RPMI8226 (cell line): ENCODE data around the gene PLXNA4.

Experiments used
- DNase-seq: peaks from one replicate; pipeline ENCODE4 v3.0.0-alpha.2; 2015

PLXNA4 gene

DNA sequence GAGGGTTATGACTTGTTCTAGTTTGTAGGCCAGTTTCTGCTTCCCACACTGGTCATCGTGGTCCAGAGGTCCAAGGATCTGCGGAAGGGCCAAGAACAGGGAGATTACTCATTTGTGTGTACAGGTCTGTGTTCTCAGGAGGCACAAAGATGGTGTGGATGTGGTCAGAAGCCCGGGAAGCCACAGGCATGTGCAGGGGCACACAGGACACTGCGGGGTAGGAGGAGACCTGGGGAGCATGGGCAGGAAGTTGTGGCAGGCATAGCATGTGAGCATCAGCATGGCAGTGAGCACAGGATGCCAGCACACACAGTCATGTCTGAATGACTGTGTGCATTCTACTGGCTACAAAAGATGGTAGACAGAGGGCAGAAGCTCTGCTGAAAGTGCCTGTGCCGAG lies 445.8 kb downstream of the PLXNA4 start:
- DNase-seq = no peak

DNA sequence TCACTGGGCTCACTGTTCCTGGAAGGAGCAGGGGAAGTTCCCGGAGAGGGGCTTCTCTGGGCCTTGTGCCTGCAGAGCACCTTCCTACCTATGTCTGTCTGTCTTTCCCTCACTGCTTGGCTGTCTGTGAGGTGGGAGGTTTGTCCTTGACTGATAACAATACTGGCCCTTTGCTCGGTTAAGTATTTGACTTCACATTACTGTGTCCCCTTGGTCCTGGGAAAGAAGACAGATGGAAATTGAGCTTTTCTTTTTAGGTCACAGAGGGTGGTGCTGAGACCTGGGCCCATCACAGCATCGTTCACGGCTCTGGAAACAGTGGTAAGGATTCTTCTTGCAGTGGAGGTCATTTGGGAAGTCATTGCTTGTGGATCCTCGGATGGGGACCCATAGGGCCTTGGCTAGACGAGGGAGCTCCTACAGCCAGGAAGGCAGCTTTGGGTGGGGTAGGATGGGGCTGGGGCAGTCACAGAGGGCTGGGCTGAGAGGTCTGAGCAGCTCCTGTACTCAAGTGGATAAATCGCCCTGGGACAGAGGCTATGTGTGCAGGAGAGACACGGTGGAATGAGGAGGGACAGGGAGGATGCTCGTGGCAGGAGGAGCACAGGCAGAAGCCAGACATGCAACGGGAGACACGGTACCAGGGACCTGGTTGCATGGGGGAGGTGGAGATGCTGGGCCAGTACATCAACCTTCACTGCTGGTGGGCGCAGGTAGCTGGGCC lies 450.2 kb downstream of the PLXNA4 start:
- DNase-seq = no peak

DNA sequence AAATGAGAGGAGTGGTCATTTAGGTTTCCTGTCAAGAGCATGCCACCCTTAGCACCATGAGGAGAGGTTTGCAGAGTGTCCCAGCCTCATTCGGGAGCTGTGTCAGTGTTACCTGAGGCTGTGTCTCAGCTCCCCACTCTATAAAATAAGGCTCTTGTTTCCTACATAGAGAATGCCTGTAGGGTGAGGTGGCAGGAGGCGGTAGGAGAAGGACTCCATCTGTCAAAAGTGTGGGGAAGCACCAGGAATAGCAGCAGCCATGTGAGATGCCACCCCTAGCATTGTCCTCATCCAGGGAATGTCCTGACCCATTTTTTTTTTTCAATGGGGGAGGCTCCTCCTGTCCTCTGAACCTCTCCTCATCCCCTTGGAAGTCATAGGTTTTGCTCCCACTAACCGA lies 451.2 kb downstream of the PLXNA4 start:
- DNase-seq = no peak

DNA sequence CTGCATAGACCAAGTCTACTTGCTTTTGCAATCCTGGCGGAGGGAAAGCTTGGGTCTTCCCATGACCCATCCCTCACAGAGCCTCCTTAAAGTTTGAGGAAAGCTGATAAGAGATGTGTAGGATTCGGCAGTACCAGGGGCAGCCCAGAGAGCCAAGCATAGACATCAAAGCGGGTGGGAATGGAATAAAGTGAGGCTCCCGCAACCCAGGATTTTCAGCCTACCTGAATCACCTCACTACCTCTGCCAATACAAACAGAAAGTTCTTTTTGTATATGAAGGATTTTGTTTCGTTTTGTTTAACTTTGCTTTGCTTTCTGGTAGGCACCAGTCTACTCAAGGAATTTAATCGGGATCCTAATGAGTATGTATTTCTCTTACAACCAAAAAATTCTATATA lies 451.7 kb downstream of the PLXNA4 start:
- DNase-seq = no peak

DNA sequence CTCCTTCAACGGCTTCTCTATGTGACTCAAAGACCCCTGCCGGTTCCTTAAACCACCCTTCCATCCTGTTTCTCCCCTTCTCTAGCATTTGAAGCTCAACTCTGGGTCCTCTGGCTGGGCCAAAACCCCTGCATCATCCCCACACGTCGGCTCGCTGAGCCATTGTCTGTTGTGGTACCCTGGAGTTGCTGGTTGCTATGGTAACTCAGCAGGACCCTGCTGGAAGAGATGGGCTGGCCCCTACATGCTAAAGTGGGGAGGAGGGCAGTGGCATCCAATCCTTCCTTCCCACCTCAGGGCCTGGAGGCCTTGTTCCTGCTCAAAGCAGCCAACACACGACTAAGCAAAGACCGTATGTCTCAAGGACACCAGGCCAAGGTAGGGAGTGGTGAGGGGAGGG lies 452.5 kb downstream of the PLXNA4 start:
- DNase-seq = no peak

DNA sequence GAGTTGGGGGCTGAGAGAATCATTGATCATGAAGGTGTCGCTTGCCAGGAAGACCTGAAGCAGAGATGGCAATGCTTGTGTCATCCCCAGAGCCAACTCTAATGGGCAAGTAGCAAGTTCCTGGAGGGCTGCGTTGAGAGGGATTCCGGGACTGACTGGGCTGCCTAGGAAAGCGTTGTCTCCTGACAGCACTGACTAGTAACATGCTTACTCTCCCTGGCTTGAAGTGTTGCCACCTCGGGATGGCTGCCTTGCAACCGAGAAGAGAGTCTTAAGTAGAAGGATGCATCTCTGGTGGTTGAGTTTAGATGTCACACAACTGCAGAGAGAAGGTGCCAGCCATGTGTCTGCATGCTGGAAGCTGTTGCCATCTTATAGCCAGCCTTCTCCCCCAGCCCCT lies 453.4 kb downstream of the PLXNA4 start:
- DNase-seq = no peak

DNA sequence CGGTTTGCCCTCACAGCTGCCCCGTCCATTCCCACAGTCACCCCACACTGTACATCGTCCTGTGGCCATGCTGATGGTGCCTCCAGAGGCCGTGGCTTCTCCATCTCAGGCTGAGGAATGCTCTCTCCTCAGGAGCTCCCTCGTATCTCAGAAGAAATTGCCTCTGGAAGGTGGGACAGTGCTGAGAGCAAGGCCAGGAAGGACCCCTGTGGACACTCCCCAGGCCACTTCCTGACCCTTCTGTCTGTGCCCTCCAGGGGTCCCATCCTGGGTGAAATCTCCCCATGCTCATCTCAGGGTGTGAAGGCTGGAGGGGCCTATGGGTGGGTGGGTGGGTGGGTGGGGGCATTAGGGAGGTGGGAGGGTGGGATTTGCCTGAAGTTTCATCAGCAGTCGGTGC lies 454.3 kb downstream of the PLXNA4 start:
- DNase-seq = no peak

DNA sequence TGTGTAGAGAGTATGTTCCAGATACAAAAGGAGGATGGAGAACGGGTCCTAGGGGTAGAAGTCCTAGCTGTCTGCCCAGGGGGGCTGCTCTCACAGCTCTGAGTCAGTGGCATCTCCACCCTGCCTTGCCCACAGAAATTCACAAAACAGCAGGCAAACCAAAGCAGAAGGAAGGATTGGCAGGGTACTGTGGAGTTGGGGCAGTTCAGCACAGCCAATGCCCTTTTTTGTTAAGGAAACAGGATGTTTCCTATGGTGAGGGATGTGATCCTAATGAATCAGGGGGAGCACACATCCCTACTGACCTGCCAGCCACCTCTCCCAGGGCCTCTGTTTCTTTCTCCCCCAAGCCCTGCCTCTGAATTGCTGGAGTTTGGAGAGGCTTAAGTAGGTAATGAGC lies 457.6 kb downstream of the PLXNA4 start:
- no peak for DNase-seq

DNA sequence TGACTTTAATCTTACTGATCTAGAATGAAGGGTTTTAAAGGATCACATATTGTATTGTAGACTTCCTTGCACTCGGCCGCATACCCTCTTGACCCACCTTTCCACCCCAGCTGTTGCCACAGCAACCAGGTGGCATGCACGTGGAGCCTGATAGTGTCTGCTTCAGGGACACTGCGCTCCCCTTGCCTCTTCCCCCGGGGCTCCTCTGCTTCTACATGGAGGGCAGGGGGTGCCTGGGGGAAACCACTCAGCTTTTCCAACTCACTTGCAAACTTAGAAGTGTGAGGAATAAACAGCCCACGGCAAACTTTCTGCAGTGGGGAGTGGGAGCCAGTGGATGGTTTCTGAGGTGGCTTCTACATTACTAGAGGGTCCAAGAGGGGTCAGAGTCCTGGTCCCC lies 458.6 kb downstream of the PLXNA4 start:
- no peak for DNase-seq

DNA sequence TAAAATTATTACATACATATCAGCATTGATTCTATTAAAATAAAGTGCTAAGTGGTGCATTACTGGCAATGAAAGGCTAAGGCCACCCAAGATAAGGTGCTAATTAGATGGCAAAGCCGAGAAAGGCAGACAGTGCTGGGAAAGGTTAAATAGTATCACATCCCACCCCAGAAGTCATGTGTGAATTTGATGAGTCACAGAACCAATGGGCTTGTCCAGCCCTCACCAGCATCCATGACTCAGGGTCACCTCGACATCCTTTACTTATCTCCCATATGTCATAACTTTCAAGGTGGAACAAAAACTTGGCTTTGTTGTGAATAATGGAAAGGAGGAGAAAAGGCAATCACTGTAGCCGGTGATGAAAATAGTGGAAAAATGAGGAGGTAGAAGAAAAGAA lies 459.1 kb downstream of the PLXNA4 start:
- no peak for DNase-seq

DNA sequence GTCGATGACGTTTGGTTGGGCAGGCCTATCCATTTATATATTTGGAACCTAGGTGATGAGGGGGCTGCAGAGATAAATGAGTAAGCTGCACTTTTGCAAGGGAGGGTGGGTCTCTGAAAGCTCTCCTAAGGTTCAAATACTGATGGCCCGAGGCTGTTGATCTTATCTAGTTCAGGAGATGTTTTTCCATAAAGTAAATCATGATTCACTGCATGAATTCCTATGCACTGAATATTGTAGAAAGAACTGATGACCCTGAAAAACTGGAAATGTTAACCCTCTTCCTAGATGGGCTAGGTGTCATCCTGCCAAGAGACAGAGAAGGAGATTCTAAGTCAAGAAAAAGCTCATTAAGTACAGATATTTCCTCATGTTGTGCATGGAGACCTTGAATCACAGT lies 459.9 kb downstream of the PLXNA4 start:
- no peak for DNase-seq

DNA sequence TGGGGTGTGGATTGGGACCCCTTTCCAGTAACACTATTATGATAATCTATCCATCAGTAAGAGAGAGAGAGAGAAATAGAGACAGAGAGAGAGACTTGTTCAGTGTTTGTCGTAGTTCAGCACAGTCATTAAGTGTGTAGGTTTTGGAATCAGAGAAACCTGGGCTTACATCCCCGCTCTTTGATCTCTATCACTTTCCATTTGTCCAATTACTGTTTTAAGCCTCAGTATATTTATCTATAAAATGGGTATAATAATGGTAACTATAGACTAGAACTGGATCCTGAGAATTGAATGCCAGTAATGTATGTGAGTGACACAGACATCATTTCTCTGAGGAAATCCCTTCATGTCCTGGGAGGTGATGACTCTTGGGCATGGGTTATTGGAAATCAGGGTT lies 460.5 kb downstream of the PLXNA4 start:
- no peak for DNase-seq

DNA sequence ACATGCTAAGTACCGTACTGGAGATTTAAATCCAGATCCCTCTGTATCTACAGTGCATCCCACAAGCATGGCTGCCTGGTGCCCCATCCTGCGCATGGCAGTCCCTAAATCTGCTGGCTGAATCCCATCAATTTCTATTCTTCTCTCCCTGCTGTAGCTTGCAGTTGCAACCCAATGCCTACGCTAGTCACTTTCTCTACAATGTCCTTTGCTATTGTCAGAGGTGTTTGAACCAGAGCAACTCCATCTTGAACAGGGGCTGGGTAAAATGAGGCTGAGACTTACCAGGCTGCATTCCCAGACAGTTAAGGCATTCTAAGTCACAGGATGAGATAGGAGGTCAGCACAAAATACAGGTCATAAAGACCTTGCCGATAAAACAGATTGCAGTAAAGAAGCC lies 461.2 kb downstream of the PLXNA4 start:
- DNase-seq = no peak

DNA sequence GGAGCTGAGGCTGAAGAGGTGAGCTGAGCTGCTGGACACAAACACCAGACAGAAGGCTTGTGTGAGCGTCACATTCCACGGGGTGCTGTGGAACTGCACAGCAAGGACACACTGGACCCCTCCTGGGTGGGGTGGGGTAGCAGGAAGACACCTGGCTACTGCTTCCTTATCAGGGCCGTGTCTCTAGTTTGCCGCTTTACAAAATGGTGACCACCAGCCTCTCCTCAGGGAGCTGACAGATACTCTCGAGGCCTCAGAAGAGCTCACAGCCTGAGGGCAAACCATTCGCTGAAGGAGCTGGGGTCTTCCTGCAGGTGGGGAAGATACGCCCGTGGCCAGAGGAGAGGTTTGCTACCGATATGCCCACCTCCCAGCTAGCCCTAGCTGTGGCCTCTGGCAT lies 461.9 kb downstream of the PLXNA4 start:
- no peak for DNase-seq

DNA sequence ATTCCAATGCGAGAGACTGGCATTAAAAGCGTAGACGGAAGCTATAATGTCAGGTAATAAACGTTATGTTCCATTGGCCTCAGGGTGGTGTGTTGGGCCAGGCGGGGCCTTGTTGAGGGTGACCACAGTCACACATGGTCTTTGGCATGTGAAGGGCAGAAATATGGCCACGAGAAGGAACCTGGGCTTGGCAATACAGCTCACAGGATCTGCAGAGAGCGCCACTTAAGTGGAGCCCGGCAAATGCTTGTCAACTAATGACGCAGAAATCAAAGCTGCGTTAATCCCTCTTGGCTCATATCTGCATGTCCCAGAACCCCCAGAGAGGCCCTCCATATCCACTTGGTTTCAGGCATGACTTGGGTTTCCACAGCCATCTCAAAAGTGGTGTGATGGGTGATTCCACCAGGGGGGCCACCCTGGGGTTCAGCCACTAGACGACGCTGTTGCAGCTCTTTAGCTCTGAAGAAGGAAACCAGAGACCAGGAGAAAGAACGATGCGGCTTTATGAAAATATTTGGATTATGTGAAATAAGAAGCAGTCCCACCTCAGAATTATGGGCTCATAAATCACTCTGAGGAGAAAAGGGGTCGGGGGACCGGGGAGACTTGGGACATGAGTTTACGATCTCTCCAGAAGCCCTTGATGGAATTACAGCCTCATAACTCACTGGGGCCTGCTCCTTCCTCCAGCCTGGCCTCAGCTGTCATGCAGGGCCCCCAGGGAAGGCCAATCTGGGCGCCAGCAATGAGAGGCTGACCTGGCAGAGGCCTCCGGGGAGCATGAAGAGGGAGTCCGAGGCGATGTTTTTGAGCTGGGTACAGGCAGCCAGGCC lies 462.5 kb downstream of the PLXNA4 start:
- no peak for DNase-seq

DNA sequence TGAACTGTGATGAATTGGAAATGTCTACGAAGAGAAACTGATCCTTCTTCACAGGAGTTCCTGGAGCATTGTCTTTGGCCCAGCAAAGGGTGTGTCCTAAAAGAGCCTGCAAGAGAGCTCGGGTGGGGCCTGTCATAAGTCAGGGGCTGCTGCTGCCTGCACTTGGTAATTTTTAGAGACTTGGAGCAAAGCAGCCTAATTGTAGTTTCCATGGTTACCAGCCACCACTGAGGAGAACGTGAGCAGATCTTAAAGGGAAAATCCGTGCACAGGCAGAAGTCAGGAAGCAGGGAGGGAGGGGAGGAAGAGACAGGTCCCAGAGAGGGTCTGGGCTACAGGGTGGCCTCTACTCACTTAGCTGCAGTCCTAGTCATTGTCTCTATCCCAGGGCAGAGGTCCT lies 463.6 kb downstream of the PLXNA4 start:
- DNase-seq = no peak

DNA sequence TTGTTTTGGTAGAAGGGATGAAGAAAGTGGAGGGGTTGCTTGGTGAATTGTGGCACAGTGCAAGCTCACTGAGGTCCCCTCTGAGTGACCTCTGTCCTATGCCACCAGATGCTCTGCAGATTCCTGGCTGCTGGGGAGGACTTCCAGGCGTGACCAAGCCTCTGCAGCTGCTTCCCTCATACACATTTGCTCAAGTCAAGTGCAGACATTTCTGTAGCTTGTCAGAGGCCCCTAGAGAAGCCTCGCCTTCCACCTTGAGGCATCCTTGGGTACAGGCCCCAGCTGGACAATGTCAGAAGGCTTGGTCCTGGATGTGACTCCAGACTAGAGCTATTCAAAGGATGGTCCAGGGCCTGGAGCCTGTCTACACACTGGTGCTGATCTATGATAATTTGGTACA lies 464.2 kb downstream of the PLXNA4 start:
- no peak for DNase-seq

DNA sequence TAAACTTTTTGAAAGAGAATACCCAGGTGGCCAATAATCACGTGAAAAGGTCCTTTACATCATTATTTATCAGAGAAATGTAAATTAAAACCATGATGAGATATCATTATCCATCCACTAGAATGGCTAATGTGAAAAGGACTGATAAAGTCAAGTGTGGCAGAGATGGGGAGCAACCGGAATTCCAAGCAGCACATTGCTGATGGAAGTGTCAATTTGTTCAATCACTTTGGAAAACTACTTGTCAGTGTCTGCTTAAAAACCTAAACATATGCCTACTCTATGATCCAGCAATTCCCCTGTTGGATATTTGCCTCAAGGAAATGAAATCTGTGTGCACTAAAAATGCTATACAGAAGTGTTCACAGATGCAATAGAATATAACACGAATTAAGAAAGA lies 465.6 kb downstream of the PLXNA4 start:
- DNase-seq = no peak

DNA sequence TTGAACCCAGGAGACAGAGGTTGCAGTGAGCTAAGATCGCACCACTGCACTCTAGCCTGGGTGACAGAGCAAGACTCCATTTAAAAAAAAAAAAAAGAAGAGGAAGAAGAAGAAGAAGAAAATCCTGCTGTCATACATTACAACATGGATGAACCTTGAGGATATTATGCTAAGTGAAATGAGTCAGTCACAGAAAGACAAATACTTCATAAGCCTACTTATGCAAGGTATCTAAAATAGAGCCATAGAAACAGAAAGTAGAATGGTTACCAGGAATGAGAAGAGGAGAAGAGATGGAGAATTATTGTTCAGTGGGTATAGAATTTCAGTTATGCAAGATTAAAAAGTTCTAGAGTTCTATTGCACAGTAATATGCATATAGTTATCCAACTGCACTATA lies 466.5 kb downstream of the PLXNA4 start:
- no peak for DNase-seq

DNA sequence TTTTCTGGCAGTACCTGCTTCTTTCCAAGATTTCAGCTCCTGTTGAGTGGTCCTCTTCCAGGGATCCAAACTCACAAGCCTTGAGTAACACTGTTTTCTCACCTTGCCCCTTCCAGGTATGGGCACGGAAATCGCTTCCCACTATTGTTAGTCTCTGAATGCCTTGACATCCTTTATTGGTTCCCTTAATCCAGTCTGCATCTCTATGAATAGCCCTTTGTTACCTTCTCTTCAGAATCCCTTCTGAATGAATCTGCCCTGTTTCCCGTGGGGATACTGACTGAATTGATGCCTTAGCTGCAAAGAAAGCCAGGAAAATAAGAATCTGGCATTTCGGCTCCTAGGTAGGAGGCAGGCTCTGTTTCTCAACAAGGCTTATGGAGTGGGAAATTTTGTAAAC lies 467.7 kb downstream of the PLXNA4 start:
- DNase-seq = no peak

DNA sequence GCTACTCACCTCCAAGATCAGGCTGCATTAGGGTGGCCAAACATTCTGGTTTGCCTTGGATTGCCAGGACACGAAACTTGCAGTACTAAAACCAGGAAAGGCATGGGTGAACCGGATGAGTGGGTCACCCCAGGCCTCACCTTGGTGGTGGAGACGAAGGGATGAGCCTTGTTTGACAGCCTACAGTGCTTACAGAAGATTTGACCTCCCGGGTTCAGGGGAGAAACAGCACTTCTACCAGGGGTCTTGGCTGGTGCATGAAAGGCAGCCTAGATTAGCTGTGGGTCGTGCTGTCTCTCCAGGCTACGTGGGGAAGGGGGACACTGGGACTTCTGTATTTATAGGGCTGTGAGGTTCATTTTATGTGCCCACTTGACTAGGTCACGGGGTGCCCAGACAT lies 469.8 kb downstream of the PLXNA4 start:
- DNase-seq = no peak

DNA sequence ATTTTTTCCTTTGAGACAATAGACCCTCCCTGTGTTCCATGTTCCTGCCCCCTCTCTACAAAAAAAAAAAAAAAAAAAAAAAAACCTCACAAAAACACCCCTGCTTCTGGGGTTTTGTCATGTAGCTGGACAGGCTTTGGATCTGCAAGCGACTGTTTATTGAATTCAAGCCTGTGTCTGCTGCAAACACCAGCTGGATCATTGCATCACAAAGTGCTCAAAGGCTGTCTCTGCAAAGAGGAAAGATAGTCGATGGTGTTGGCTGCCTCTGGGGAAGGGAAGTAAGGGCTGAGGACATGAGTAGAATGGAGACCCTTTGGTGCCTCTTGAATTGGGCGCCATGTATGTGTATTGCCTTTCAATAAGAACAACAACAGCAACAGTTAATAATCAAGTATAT lies 471.2 kb downstream of the PLXNA4 start:
- no peak for DNase-seq

DNA sequence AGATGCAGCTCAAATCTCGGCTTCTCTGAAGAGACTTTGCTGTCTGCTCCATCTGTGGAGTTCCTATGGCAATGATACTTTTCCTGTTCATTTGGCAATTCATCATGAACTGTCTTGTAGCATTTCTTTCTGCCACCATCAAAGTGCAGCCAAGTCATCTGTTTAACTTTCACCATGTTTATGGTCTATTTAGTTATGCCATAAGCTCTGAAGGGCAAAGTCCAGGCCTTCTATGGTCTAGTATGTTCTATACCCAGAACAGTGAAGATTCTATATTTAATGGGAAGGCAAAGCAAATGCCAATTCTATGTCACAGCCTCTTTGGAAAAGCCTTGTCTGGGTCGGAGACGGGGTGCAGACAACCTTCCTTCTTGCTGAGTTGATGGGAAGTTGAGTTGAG lies 472.6 kb downstream of the PLXNA4 start:
- no peak for DNase-seq

DNA sequence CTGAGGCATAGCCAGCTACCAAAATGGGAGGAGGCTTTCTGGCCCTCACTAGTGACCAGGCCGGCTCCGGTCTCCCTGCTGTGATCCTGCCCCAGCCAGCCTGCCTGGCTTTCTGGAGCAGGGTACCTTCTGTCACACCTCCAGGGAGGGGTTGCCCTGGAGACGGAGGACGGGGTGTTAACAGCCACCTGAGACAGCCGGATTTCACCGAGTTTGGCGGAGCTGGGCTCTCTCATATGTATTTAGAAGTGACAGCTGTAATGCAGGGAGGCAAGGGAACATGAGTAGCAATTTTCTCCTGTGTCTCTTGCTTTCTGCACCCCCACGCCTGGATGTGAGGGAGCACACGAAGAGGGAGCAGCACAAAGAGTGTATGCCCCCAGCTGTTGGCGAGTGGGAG lies 473.3 kb downstream of the PLXNA4 start:
- no peak for DNase-seq

DNA sequence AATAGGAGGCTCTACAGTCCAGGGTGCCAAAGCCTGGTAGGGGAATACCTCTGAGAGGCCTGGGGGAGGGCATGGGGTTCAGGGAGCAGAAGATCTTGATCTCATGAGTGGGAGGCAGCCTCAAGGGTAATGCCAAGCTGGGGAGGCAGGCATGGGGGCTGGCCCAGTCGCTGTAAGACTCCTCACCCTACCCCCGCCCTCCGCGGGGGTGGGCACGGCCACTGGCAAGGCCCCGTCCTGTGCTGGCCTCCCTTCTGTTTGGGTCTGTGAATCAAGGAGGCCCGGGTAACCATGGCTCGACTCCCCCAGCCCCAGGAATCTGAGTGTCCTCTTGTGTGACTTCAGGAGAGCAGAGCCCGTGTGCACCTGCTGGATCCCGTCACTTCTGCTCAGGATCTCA lies 473.9 kb downstream of the PLXNA4 start:
- DNase-seq = no peak
